Measurements from ENCODE around the gene FYB2. TPM values are rescaled to one million over a fixed set of nuclear protein-coding genes. Genes with fewer than 3 reads are reported as not detected.

Gene FYB2
- total RNA-seq, 2 donors from 2014 or later = 0.32 to 0.66 TPM

DNA sequence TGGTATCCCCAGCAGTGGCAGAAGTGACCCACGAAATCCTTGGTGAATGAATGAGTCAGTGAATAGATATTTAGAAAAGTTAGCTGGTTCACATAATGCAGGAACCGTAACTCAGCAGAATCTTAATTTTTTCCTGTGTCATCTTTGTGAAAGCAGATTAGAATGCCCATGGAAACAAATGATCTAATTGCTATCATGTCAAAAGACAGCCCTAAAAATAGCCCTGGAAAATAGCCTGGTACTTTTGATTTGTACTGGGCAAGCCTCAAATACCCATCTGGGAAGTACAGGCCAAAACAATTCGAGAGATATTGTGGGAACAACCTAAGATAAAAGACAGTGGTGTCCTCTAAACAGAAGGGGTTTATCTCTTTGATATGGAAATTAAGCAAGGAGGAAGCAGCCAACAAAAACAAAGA, 21.1 kb downstream of the FYB2 start:
- Histone ChIP-seq H3K4me1 (no peaks in the 10 kb centered on the region), H3K36me3 (no peaks in the 10 kb centered on the region), H3K9me3 (no peaks in the 10 kb centered on the region), H3K27me3 (no peaks in the 10 kb centered on the region), H3K27ac (no peak overlapping the region), H3K9ac (ENCODE audit: low read depth in 2 of 2, low read length in 2 of 2) (no peak overlapping the region), H3K4me3 (no peak overlapping the region)
- intact Hi-C loops (cut with DNase I) = no loop called here
- no peak for DNase-seq
- no peak for TF ChIP-seq CTCF (IDR thresholded peaks at IDR 0.05)

GRCh38 chr1:56797065-56797685, 22.0 kb downstream of the FYB2 start:
- H3K4me1 ChIP-seq = no peaks in the 10 kb centered on the region
- intact Hi-C loops (cut with DNase I) = no loop called here
- H3K27me3 ChIP-seq = no peaks in the 10 kb centered on the region
- H3K9me3 ChIP-seq = no peaks in the 10 kb centered on the region
- H3K36me3 ChIP-seq = no peaks in the 10 kb centered on the region
- H3K27ac ChIP-seq = no peak overlapping the region
- peak; percentile 77 for DNase-seq
- no peak overlapping the region for H3K4me3 ChIP-seq
- H3K9ac ChIP-seq (ENCODE audit: low read depth in 2 of 2, low read length in 2 of 2) = no peak overlapping the region
- no peak for TF ChIP-seq CTCF (IDR thresholded peaks at IDR 0.05)

- Histone ChIP-seq H3K27ac (no peak overlapping the region), H3K9me3 (no peaks in the 10 kb centered on the region), H3K4me3 (no peak overlapping the region), H3K27me3 (no peaks in the 10 kb centered on the region), H3K4me1 (no peaks in the 10 kb centered on the region), H3K36me3 (no peaks in the 10 kb centered on the region), H3K9ac (ENCODE audit: low read depth in 2 of 2, low read length in 2 of 2) (no peak overlapping the region)
- no peak for TF ChIP-seq CTCF (IDR thresholded peaks at IDR 0.05)
- DNase-seq = no peak
- intact Hi-C loops (cut with DNase I) = no loop called here
Measured at GRCh38 chr1:56795870-56796269, 23.3 kb downstream of the FYB2 start.

GRCh38 chr1:56790036-56790435, 29.2 kb downstream of the FYB2 start:
- no peaks in the 10 kb centered on the region for H3K36me3 ChIP-seq
- no peak for TF ChIP-seq CTCF (IDR thresholded peaks at IDR 0.05)
- peak; percentile 24 for DNase-seq
- H3K9ac ChIP-seq (ENCODE audit: low read depth in 2 of 2, low read length in 2 of 2) = no peak overlapping the region
- H3K4me1 ChIP-seq = no peaks in the 10 kb centered on the region
- no peaks in the 10 kb centered on the region for H3K9me3 ChIP-seq
- intact Hi-C loops (cut with DNase I) = no loop called here
- H3K27me3 ChIP-seq = no peaks in the 10 kb centered on the region
- H3K27ac ChIP-seq = no peak overlapping the region
- H3K4me3 ChIP-seq = no peak overlapping the region

- H3K9ac ChIP-seq (ENCODE audit: low read depth in 2 of 2, low read length in 2 of 2) = peak overlapping the region in 1 of 2 donors; percentile 19
- intact Hi-C loops (cut with DNase I) = no loop called here
- H3K36me3 ChIP-seq = no peaks in the 10 kb centered on the region
- no peaks in the 10 kb centered on the region for H3K27me3 ChIP-seq
- DNase-seq = peak; percentile 75
- no peak overlapping the region for H3K4me3 ChIP-seq
- H3K4me1 ChIP-seq = no peaks in the 10 kb centered on the region
- H3K27ac ChIP-seq = peak overlapping the region; percentile 77
- no peak for TF ChIP-seq CTCF (IDR thresholded peaks at IDR 0.05)
- H3K9me3 ChIP-seq = no peaks in the 10 kb centered on the region
Measured at GRCh38 chr1:56788588-56788987, 30.6 kb downstream of the FYB2 start.

Measured in colonic mucosa (tissue), 4 donors.